Measurements from ENCODE around the gene HOTAIR.

HOTAIR gene

GRCh38 chr12:53955776-53956250 is 18.9 kb downstream of the HOTAIR start:
- no peak for DNase-seq

GRCh38 chr12:53955036-53955775 is 19.5 kb downstream of the HOTAIR start:
- DNase-seq = no peak

GRCh38 chr12:53954694-53955035 is 20.1 kb downstream of the HOTAIR start, which contains the start of gene HOXC12:
Gene HOXC12, plus strand, starts transcription at chr12:53954903. Its CDS starts 27 bp downstream, at chr12:53954930.
- DNase-seq = no peak

- no peak for DNase-seq
Observed at GRCh38 chr12:53953831-53954693, 20.7 kb downstream of the HOTAIR start.

DNA sequence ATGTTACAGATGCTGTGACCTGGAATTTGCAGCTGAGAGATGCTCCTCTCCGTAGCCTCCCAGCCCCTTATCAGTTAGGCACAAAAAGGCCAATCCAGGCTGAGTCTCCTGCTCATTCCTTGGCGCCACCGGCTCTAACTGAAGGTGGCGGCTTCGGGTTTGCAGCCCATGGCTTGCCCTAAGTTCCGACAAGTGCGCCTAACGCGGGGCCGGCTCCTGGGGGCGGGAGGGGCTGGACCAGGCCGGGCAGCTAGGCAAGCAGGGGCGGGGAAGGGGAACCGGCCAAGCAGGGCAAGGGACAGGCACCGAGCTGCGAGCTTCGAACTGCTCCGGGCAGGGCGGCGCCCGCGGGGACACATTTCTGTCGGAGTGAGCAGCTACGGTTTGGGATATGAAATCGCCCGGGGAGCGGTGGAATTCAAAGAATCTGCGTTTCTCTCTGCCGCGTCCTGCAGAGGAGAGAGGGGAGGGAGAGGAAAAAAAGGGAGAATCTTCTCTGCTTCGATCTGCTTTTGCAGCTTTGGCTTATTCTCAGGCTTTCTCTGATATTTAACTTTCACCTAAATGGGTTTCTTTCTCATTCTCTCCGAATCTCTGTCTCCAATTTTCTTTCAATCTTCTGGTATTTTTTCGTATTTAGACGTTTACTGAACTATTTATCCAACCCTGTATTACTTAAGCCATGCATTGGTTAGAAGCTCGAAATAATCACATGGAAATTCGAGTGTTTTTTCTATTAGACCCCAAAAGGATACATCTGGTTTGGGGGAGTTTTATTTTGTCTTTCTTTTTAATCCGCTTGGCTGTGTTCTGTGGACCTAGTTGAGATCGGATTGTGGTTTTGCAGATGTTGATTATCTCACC is 21.7 kb downstream of the HOTAIR start:
- DNase-seq = peak in 1 of 2 experiments; percentile 29

GRCh38 chr12:53952335-53952694 is 22.4 kb downstream of the HOTAIR start:
- DNase-seq = no peak

DNA sequence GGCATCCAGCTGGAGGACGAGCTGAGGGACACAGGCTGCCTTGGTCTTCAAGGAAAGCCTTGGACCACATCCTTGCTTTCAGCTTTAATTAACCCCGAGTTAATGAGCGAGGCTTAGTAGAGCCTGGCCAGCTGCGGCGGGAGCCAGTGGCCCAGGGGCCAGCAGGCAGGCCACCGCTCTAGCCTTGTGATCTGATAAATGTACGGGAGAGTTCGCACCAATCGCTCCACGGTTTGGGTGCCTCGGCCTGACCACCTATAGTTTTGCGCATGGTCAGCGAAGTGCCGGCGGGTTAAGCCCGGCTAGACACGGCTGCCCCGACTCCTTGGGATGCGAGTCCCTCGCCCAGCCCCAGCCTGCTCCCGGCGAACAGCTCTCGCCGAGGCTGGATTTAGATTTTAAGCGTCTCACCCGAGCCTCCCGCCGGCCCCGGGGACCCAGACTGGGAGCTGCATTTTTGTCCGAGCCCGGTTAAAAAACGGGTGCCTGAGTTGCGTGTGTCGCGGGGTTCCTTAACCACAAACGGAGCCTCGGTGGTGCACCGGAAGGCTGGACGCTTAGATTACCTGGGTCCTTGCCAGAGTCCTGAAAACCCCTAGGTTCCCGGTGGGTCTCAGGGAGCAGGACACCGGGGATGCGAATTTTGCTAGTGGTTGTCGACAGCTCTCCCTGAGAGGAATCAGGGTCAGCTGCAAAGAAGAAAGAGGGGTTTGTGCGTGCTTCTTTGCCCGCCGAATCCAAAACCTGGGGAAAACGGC is 23.0 kb downstream of the HOTAIR start:
- no peak for DNase-seq

DNA sequence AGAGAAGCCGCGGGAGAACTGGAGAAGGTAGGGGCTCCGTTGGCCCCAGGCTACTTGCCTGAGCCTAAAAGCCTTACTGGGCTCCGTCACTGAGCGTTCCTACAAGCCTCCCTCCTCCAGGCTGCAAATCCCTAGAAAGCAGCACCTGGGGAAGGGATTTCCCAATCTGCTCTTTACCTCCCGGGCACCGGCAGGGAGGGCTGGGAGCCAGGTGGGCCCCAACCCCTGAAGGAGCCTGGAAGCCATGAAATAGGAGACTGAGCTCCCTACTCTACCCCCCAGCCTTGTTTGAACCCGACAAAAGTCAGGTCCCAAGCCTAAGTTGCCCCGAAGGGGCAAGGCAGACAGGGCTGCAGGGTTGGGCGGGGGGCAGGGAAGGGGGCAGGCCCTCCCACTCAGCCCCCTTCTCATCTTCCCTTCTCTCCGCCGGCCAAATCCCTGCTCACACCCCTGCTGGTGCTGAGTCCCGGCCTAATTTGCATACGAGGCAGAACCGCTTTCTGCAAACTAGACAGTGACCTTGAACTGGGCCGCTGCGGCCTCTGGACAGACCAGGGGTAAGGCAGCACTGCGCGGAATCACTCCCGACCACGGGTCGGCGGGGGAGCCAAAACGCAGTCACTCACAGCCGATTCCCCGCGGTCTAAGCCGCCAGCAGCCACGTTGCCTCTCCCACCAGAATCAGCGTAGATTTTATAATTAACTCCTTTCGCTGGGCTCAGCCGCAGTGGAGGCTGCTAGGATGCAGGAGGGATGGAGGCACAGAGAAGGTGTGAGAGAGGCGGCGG is 23.8 kb downstream of the HOTAIR start:
- DNase-seq = peak in 1 of 2 experiments; percentile 26

DNA sequence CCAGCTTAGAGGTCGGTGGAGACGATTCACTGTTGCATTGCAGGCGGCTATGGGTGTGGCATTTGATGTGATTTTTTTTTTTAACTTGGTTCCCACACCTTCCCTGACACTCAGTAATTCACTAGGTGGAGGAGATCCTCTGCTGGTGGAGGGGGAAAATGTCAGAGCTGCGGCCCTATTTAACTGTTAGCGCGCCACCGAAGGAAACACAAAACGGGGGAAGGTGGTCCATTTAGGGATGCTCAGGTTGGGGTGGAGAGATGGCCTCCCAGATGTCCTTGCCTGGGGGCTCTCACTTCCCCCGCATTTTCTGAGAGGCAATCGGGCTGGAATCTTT is 24.3 kb downstream of the HOTAIR start:
- DNase-seq = peak in 1 of 2 experiments; percentile 11

- DNase-seq = peak in 1 of 2 experiments; percentile 20
Observed at GRCh38 chr12:53949631-53950436, 24.9 kb downstream of the HOTAIR start.

GRCh38 chr12:53948650-53949593 is 25.8 kb downstream of the HOTAIR start:
- no peak for DNase-seq

GRCh38 chr12:53947743-53948142 is 27.0 kb downstream of the HOTAIR start:
- DNase-seq = no peak

DNA sequence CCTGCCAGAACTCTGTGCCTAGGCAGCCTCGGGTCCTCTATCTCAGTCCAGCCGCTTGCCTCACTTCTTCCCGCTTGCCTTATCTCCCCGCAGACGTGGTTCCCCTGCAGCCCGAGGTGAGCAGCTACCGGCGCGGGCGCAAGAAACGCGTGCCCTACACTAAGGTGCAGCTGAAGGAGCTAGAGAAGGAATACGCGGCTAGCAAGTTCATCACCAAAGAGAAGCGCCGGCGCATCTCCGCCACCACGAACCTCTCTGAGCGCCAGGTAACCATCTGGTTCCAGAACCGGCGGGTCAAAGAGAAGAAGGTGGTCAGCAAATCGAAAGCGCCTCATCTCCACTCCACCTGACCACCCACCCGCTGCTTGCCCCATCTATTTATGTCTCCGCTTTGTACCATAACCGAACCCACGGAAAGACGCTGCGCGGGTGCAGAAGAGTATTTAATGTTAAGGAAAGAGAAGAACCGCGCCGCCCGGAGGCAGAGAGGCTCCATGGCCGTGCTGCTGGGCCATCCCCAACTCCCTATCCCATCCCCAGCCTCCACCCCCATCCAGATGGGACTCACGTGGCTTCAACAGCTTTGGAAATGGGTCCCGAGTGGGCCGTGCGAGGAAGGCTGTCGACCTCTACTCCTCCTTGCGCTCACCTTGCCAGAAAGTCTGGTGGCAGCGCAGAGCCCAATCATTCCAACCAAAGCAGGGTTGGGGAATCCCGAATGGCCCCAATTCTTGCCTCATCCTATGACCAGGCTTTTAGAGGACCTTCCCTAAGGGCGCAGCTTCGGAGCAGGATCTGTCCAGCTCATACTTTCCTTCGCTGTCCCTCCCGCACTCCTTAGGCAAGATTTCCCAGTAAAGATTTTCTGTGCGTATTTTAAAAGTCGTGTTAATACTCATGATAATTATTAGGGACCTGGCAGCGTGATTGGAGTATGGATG is 29.6 kb downstream of the HOTAIR start:
- no peak for DNase-seq

DNA sequence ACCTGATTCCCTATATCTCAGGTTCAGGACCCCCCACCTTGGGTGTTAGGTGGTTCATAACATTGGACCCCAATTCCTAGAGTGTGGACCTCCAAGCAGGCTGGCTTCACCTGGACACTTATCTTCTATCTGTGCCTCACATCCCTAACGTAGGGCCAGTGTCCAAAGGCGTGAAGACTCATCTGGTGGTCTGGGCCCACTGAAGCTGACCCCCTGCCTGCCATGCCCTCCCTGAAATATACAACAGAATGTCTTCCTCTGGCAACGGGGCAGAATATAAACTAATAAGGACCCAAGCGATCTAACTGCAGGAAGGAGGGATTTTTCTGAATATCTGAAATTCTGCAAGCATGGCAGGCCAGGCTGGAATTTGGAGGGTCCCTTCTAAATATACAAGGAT is 30.5 kb downstream of the HOTAIR start:
- DNase-seq = no peak

DNA sequence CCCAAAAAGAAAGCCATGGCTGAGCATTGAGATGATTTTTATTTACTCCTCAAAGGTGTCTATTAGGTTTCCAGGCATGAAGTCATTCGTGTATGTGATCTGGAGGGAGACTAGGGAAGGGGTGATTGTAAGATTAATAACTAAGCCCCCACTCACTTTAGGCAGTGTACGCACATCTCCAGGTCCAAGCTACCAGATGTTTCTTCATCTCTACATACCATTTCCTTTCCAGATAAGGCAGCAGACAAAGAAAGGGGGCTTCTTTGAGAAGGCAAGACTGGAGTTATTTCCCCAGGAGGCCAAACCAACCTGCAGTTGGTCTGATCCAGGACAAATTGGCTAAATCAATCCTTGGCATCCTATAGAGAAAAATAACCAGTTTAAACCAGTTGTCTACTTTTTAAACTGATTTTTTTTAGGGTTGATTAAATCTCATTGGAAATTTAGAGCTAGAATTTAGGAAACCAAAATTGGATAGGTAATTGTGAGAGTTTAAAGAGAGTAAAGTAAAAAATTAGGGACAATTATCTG is 32.2 kb downstream of the HOTAIR start:
- no peak for DNase-seq

- DNase-seq = no peak
Observed at GRCh38 chr12:53941750-53942149, 33.0 kb downstream of the HOTAIR start.

DNA sequence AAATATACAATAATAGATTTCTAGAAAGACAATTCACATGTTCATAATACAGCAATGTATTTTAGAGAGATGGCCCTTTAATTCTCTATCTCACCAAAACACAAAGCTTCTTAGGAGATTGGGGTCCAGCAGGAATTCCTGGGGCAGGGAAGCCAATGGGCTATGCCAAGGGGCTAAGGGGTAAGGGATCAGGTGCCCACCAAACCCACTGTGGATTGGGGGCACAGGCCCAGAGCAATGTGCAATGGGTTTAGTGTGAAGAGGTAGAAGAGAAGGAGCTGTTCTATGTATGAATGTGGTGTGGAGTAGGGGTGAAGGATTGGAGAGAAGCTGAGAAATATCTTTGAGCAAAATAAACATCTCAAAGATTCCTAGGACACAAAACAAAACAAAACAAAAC is 33.6 kb downstream of the HOTAIR start:
- no peak for DNase-seq

GRCh38 chr12:53940443-53941014 is 34.2 kb downstream of the HOTAIR start:
- no peak for DNase-seq

All from NCI-H524 (cell line).